HCT116 (cell line): ENCODE measurements around the gene RNF111. TPM values are rescaled to one million over a fixed set of nuclear protein-coding genes. Genes with fewer than 3 reads are reported as not detected.

ENCODE experiments used
- ATAC-seq: fragments of 200-7000 bp; cut with Tn5 transposase; 2 replicates; pipeline ENCODE4 v1.9.1; 2020; ENCODE audit warnings: mild to moderate bottlenecking, moderate library complexity
- Bru-seq: library from RNA; stranded (reverse); fragments of 400-500 nt; gene quantifications from one replicate; lab custom pipeline; 2021; lab: Mats Ljungman, UMichigan
- BruChase-seq, 2 experiments: library from RNA; stranded (reverse); fragments of 400-500 nt; gene quantifications; one replicate each; lab custom pipeline; 2021; lab: Mats Ljungman, UMichigan
- BruUV-seq: library from RNA; stranded (reverse); fragments of 400-500 nt; replicated peaks from 2 replicates; lab custom pipeline; 2021; lab: Mats Ljungman, UMichigan
- CTCF ChIA-PET: fragments of 300-600 bp; sonication (Branson Sonifier 250); formaldehyde crosslinking; loops from one replicate; lab custom pipeline; 2021; ENCODE audit warnings: antibody characterized with exemption; lab: Charles Lee
- POLR2A ChIA-PET: fragments of 300-600, 350-600 bp; sonication (Branson Sonifier 250); formaldehyde crosslinking; loops from one replicate; lab custom pipeline; 2021; ENCODE audit warnings: antibody characterized with exemption; lab: Charles Lee
- RAD21 ChIA-PET, 2 experiments: fragments of 300-600 bp; sonication (Branson Sonifier 250); formaldehyde crosslinking; loops; one replicate each; lab custom pipeline; 2023; ENCODE audit warnings: low total read pairs in 2 of 2; ENCODE audit not compliant: uncharacterized antibody in 2 of 2, unreplicated experiment in 2 of 2, low non-redundant PET in 1 of 2; lab: Charles Lee
- DNase-seq: peaks from one replicate; pipeline ENCODE4 v3.0.0-alpha.2; 2010; ENCODE audit warnings: low read depth, low spot score
- H2AFZ ChIP-seq: fragments of 200-600 bp; shearing (Covaris generic), sonication (generic); 2 replicates; pipeline ENCODE4 v1.6.1; 2017; ENCODE audit warnings: low read depth, mixed run types, mixed read lengths, antibody characterized with exemption, low read length; ENCODE audit not compliant: poor library complexity, severe bottlenecking
- H3K27ac ChIP-seq: 2 replicates; pipeline ENCODE4 v1.5.1; 2012; ENCODE audit warnings: low read depth, low read length
- H3K27me3 ChIP-seq: fragments of 200-600 bp; sonication (generic); 2 replicates; pipeline ENCODE4 v1.6.1; 2016; ENCODE audit warnings: mixed run types, low read length, mixed read lengths; ENCODE audit not compliant: insufficient read depth
- H3K36me3 ChIP-seq, 2 experiments: fragments of 200-500 bp in 1 of 2; fragments of 200-600 bp in 1 of 2; sonication (Bioruptor generic) in 1 of 2; sonication (generic) in 1 of 2; 2 replicates each; pipeline versions ENCODE4 v1.5.1 to v1.6.1; 2014 to 2016; ENCODE audit warnings: low read length in 2 of 2, inconsistent platforms in 1 of 2, mixed read lengths in 1 of 2, mixed run types in 1 of 2; ENCODE audit not compliant: insufficient read depth in 2 of 2, control insufficient read depth in 1 of 2
- H3K4me1 ChIP-seq, 2 experiments: fragments of 200-600 bp in 1 of 2; sonication (generic) in 1 of 2; 2 replicates each; pipeline versions ENCODE4 v1.5.1 to v1.6.1; 2012 to 2017; ENCODE audit warnings: low read length in 2 of 2, inconsistent platforms in 1 of 2, mild to moderate bottlenecking in 1 of 2, mixed read lengths in 1 of 2, mixed run types in 1 of 2, moderate library complexity in 1 of 2; ENCODE audit not compliant: insufficient read depth in 2 of 2, control insufficient read depth in 1 of 2
- H3K4me2 ChIP-seq: fragments of 200-600 bp; sonication (generic); 2 replicates; pipeline ENCODE4 v1.6.1; 2017; ENCODE audit warnings: mixed run types, low read length, mixed read lengths
- H3K4me3 ChIP-seq, 2 experiments: fragments of 200-600 bp in 1 of 2; sonication (generic) in 1 of 2; replicated peaks in 1 of 2; 2 replicates each; pipeline ENCODE4 v1.5.1; 2011 to 2016; ENCODE audit warnings: low read length in 2 of 2, control low read depth in 1 of 2, low read depth in 1 of 2, mild to moderate bottlenecking in 1 of 2, mixed read lengths in 1 of 2, mixed run types in 1 of 2
- H3K79me2 ChIP-seq: fragments of 200-600 bp; sonication (generic); 2 replicates; pipeline ENCODE4 v1.6.1; 2017; ENCODE audit warnings: mild to moderate bottlenecking, mixed run types, low read length, moderate library complexity, mixed read lengths; ENCODE audit not compliant: insufficient read depth
- H3K9ac ChIP-seq: fragments of 200-600 bp; sonication (generic); 2 replicates; pipeline ENCODE4 v1.6.1; 2016; ENCODE audit warnings: low read length, mixed read lengths
- H3K9me2 ChIP-seq: fragments of 200-600 bp; sonication (generic), shearing (Covaris generic); 2 replicates; pipeline ENCODE4 v1.6.1; 2017; ENCODE audit warnings: mixed run types, mild to moderate bottlenecking, moderate library complexity; ENCODE audit not compliant: insufficient read depth
- H3K9me3 ChIP-seq, 2 experiments: fragments of 200-500 bp in 1 of 2; fragments of 200-600 bp in 1 of 2; sonication (Bioruptor generic) in 1 of 2; sonication (generic) in 1 of 2; 2 replicates each; pipeline ENCODE4 v1.6.1; 2014 to 2017; ENCODE audit warnings: low read length in 2 of 2, mixed read lengths in 2 of 2, inconsistent platforms in 1 of 2, low read depth in 1 of 2, mild to moderate bottlenecking in 1 of 2, mixed run types in 1 of 2, moderate library complexity in 1 of 2; ENCODE audit not compliant: control insufficient read depth in 1 of 2, insufficient read depth in 1 of 2
- H4K20me1 ChIP-seq: fragments of 200-600 bp; sonication (generic), shearing (Covaris generic); 2 replicates; pipeline ENCODE4 v1.6.1; 2017; ENCODE audit warnings: mixed run types, mild to moderate bottlenecking, moderate library complexity; ENCODE audit not compliant: insufficient read depth
- CBX3 ChIP-seq: IDR thresholded peaks from 2 replicates; pipeline ENCODE4 v1.6.1; 2012; ENCODE audit warnings: low read depth
- CEBPB ChIP-seq: IDR thresholded peaks from 2 replicates; pipeline ENCODE4 v1.6.1; 2012; ENCODE audit warnings: low read depth
- EGR1 ChIP-seq: IDR thresholded peaks from 2 replicates; pipeline ENCODE4 v1.6.1; 2012; ENCODE audit warnings: low read depth
- ELF1 ChIP-seq: IDR thresholded peaks from 2 replicates; pipeline ENCODE4 v1.6.1; 2012; ENCODE audit warnings: low read depth, borderline replicate concordance
- EZH2phosphoT487 ChIP-seq: fragments of 200-600 bp; IDR thresholded peaks from 2 replicates; pipeline ENCODE4 v1.6.1; 2018; ENCODE audit warnings: antibody characterized with exemption, borderline replicate concordance
- POLR2AphosphoS5 ChIP-seq: IDR thresholded peaks from 2 replicates; pipeline ENCODE4 v1.6.1; 2011; ENCODE audit warnings: mild to moderate bottlenecking, low read depth, low read length, moderate library complexity
- SIN3A ChIP-seq: IDR thresholded peaks from 2 replicates; pipeline ENCODE4 v1.6.1; 2012; ENCODE audit warnings: low read depth
- SP1 ChIP-seq: IDR thresholded peaks from 2 replicates; pipeline ENCODE4 v1.6.1; 2012; ENCODE audit warnings: low read depth
- SRF ChIP-seq: IDR thresholded peaks from 2 replicates; pipeline ENCODE4 v1.6.1; 2012; ENCODE audit warnings: low read depth
- YY1 ChIP-seq: IDR thresholded peaks from 2 replicates; pipeline ENCODE4 v1.6.1; 2011; ENCODE audit warnings: low read length, low read depth, moderate library complexity, mild to moderate bottlenecking; ENCODE audit not compliant: insufficient replicate concordance; ENCODE audit errors: extremely low read depth
- ZFX ChIP-seq: fragments of 450-650 bp; IDR thresholded peaks from 2 replicates; pipeline ENCODE4 v1.6.1; 2017
- ZNF274 ChIP-seq: fragments of 200-500 bp; sonication (Bioruptor generic); IDR thresholded peaks from 2 replicates; pipeline ENCODE4 v1.6.1; 2014; ENCODE audit warnings: mild to moderate bottlenecking, low read depth, low read length, inconsistent platforms
- intact Hi-C: fragments of 100-400 bp; cut with micrococcal nuclease; formaldehyde crosslinking; loops from 2 replicates; pipeline ENCODE4 v1.10.0; 2022
- long read RNA-seq: library from polyadenylated mRNA; unstranded; transcript quantifications from one replicate; pipeline ENCODE4 v2.0.0, GENCODE V29; 2021; ENCODE audit not compliant: unreplicated experiment
- polyA plus RNA-seq: library from polyadenylated mRNA; unstranded; fragments of >200 nt; gene quantifications from 2 replicates; pipeline ENCODE4 v1.2.1, GENCODE V29; 2012; ENCODE audit warnings: missing spikeins
- total RNA-seq: library from RNA; stranded (reverse); gene quantifications from one replicate; pipeline ENCODE4 v1.2.1, GENCODE V29; 2021; ENCODE audit not compliant: unreplicated experiment
- TF ChIP-seq, protein P1 (sequence below): IDR thresholded peaks from 2 replicates; pipeline ENCODE4 v1.6.1; 2011; ENCODE audit warnings: mild to moderate bottlenecking, low read length, moderate library complexity; ENCODE audit not compliant: insufficient replicate concordance; ENCODE audit errors: extremely low read depth
- TF ChIP-seq, protein P2 (sequence below), 3 experiments: fragments of 200-600 bp in 1 of 3; sonication (generic) in 1 of 3; IDR thresholded peaks in 2 of 3; conservative IDR thresholded peaks in 1 of 3; 2 replicates each; pipeline ENCODE4 v1.5.1; 2012 to 2017; ENCODE audit warnings: low read depth in 2 of 3, low read length in 2 of 3, antibody characterized with exemption in 1 of 3, borderline replicate concordance in 1 of 3, control low read depth in 1 of 3, mild to moderate bottlenecking in 1 of 3, mixed read lengths in 1 of 3, mixed run types in 1 of 3, moderate library complexity in 1 of 3; ENCODE audit not compliant: insufficient read depth in 1 of 3
- TF ChIP-seq, protein P3 (sequence below): IDR thresholded peaks from 2 replicates; pipeline ENCODE4 v1.6.1; 2012
- TF ChIP-seq, protein P4 (sequence below): IDR thresholded peaks from 2 replicates; pipeline ENCODE4 v1.6.1; 2012

RNF111 gene
- total RNA-seq (31.5 TPM), Bru-seq, nascent RNA (percentile 82 among the genes with signal in this experiment), BruChase-seq, experiment 1, labeled RNA remaining after a 6-hour chase (percentile 69 among the genes with signal in this experiment), BruChase-seq, experiment 2, labeled RNA remaining after a 2-hour chase (percentile 77 among the genes with signal in this experiment)
- polyA plus RNA-seq = 16.5 and 19.1 TPM in 2 replicates
- long read RNA-seq, partial matches to known transcripts = 10 of 22 reads
- long read RNA-seq, other reads (novel, unspliced or antisense) = 11 of 22 reads

DNA sequence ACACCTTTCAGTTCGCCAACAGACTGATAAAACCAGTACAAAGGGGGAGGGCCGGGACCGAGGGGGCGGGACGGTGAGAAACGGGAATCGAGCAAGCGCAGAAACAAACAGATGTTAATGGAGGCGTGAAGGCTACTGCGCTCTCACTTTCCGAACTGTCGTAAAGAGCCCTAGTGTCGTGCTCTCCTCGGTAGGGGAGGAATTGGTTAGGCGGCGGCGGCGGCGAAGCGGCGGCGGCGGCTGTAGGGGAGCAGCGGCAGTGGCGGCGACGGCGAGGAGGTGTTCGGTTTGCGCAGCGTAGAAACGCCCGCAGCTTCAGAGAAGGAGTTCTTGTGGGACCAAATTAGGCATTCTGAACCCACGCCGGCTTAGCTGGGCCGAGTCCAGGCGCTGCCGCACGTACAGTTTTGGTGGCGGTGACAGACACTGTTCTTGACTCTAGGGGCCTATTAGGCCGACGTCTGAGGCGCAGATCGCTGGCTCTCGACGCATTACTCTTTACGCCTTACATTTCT is at the start of gene RNF111:
TSS of gene RNF111 (plus strand) at position 173 of the 515 bp plus-strand sequence. CDS start 43,160 bp downstream, outside the sequence.
- POLR2A ChIA-PET = no interaction called here
- peak within 1 kb of the TSS; percentile 94 to 97 for H3K4me3 ChIP-seq
- peak; percentile 87 for ATAC-seq

More for the DNA sequence above, at the start of gene RNF111:
- H2AFZ ChIP-seq = peak within 1 kb of the TSS; percentile 91
- CTCF ChIA-PET = no interaction called here
- H3K79me2 ChIP-seq = peaks cover 50% of the 10 kb centered on the region
- peak; percentile 94 for DNase-seq
- peak within 1 kb of the TSS; percentile 80 for H3K9ac ChIP-seq
- peaks cover 2 to 14% of the 10 kb centered on the region in 2 experiments; a peak in 3 of 4 replicates for H3K4me1 ChIP-seq
- intact Hi-C loops = loop anchor here (10.0 kb wide), 1 partner anchor 647 kb away; no protein-coding TSS in a partner anchor
- H3K36me3 ChIP-seq = peaks cover 3 to 4% of the 10 kb centered on the region in 2 experiments; a peak in 2 of 4 replicates
- no peaks in the 10 kb centered on the region for H3K9me3 ChIP-seq
- peak within 1 kb of the TSS; percentile 85 for H3K27ac ChIP-seq
- H3K4me2 ChIP-seq = peak within 1 kb of the TSS; percentile 88
- RAD21 ChIA-PET = no interaction called here
- H3K27me3 ChIP-seq = no peaks in the 10 kb centered on the region
- no peaks in the 10 kb centered on the region for H4K20me1 ChIP-seq
- no TSS peak for BruUV-seq
- TF ChIP-seq YY1 (peak; percentile 63), POLR2AphosphoS5 (peak; percentile 83), EZH2phosphoT487 (no peak), SIN3A (peak; percentile 71; the same call in 1 of the 2 replicates), CEBPB (no peak), ZNF274 (no peak), EGR1 (peak; percentile 44), SP1 (no peak), CBX3 (no peak; the same call in 1 of the 2 replicates), ZFX (peak; percentile 89), ELF1 (no peak), SRF (no peak)
- TF ChIP-seq, protein P1, sequence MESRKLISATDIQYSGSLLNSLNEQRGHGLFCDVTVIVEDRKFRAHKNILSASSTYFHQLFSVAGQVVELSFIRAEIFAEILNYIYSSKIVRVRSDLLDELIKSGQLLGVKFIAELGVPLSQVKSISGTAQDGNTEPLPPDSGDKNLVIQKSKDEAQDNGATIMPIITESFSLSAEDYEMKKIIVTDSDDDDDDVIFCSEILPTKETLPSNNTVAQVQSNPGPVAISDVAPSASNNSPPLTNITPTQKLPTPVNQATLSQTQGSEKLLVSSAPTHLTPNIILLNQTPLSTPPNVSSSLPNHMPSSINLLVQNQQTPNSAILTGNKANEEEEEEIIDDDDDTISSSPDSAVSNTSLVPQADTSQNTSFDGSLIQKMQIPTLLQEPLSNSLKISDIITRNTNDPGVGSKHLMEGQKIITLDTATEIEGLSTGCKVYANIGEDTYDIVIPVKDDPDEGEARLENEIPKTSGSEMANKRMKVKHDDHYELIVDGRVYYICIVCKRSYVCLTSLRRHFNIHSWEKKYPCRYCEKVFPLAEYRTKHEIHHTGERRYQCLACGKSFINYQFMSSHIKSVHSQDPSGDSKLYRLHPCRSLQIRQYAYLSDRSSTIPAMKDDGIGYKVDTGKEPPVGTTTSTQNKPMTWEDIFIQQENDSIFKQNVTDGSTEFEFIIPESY = no peak
- TF ChIP-seq, protein P2, sequence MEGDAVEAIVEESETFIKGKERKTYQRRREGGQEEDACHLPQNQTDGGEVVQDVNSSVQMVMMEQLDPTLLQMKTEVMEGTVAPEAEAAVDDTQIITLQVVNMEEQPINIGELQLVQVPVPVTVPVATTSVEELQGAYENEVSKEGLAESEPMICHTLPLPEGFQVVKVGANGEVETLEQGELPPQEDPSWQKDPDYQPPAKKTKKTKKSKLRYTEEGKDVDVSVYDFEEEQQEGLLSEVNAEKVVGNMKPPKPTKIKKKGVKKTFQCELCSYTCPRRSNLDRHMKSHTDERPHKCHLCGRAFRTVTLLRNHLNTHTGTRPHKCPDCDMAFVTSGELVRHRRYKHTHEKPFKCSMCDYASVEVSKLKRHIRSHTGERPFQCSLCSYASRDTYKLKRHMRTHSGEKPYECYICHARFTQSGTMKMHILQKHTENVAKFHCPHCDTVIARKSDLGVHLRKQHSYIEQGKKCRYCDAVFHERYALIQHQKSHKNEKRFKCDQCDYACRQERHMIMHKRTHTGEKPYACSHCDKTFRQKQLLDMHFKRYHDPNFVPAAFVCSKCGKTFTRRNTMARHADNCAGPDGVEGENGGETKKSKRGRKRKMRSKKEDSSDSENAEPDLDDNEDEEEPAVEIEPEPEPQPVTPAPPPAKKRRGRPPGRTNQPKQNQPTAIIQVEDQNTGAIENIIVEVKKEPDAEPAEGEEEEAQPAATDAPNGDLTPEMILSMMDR (IDR thresholded peaks at IDR 0.05 in 2 of 3, conservative IDR thresholded peaks at IDR 0.05 in 1 of 3; ENCODE audit: borderline replicate concordance in 1 of 3, insufficient read depth in 1 of 3, low read depth in 2 of 3, low read length in 2 of 3) = no peak
- TF ChIP-seq, protein P3, sequence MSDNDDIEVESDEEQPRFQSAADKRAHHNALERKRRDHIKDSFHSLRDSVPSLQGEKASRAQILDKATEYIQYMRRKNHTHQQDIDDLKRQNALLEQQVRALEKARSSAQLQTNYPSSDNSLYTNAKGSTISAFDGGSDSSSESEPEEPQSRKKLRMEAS = peak; percentile 49; the same call in 1 of the 2 replicates
- TF ChIP-seq, protein P4, sequence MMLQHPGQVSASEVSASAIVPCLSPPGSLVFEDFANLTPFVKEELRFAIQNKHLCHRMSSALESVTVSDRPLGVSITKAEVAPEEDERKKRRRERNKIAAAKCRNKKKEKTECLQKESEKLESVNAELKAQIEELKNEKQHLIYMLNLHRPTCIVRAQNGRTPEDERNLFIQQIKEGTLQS = no peak
- H3K9me2 ChIP-seq = no peaks in the 10 kb centered on the region
